NCI-H1436 (cell line): ENCODE data around the gene ZFHX3.
A peak's percentile ranks its signal among the peaks of the same experiment; 100 is the strongest.
"Not testable (repeated sequence)": the region's sequence is repeated elsewhere in the genome, so short reads cannot be mapped to it uniquely, and the experiment has no call there.

ENCODE experiments used
- DNase-seq: peaks from one replicate; lab custom pipeline; 2025; lab: John Stamatoyannopoulos, UW

ZFHX3 gene

GRCh38 chr16:73047536-73048291 is at the start of gene ZFHX3:
Gene ZFHX3 (minus strand): TSS chr16:73048128. CDS start chr16:72960145, 87,983 bp downstream.
- DNase-seq, result peak; percentile 71

- DNase-seq, result no peak
Observed at GRCh38 chr16:73096510-73096909, 48.6 kb upstream of the ZFHX3 start.

GRCh38 chr16:73095885-73096421 is 48.0 kb upstream of the ZFHX3 start:
- DNase-seq, result peak; percentile 66

GRCh38 chr16:73095142-73095820 is 47.4 kb upstream of the ZFHX3 start:
- DNase-seq, result no peak

GRCh38 chr16:73094371-73094770 is 46.4 kb upstream of the ZFHX3 start:
- no peak for DNase-seq

- no peak for DNase-seq
Observed at GRCh38 chr16:73093146-73094144, 45.5 kb upstream of the ZFHX3 start.

- DNase-seq, result no peak
Observed at GRCh38 chr16:73092236-73092781, 44.4 kb upstream of the ZFHX3 start.

GRCh38 chr16:73091174-73091573 is 43.2 kb upstream of the ZFHX3 start:
- DNase-seq, result no peak

- no peak for DNase-seq
Observed at GRCh38 chr16:73089420-73089819, 41.5 kb upstream of the ZFHX3 start.

- DNase-seq, result no peak
Observed at GRCh38 chr16:73086108-73086507, 38.2 kb upstream of the ZFHX3 start.

GRCh38 chr16:73083271-73083670 is 35.3 kb upstream of the ZFHX3 start:
- DNase-seq, result no peak

- not testable (repeated sequence) for DNase-seq
Observed at GRCh38 chr16:73082634-73083051, 34.7 kb upstream of the ZFHX3 start.

GRCh38 chr16:73080931-73081330 is 33.0 kb upstream of the ZFHX3 start:
- DNase-seq, result no peak

- DNase-seq, result no peak
Observed at GRCh38 chr16:73076324-73076810, 28.4 kb upstream of the ZFHX3 start.

GRCh38 chr16:73074382-73074781 is 26.5 kb upstream of the ZFHX3 start:
- DNase-seq, result peak; percentile 7

- not testable (repeated sequence) for DNase-seq
Observed at GRCh38 chr16:73072051-73072450, 24.1 kb upstream of the ZFHX3 start.

GRCh38 chr16:73071131-73071940 is 23.4 kb upstream of the ZFHX3 start:
- DNase-seq, result no peak

GRCh38 chr16:73069581-73070262 is 21.8 kb upstream of the ZFHX3 start:
- DNase-seq, result no peak

- DNase-seq, result peak; percentile 80
Observed at GRCh38 chr16:73068541-73069401, 20.8 kb upstream of the ZFHX3 start.
